ENCODE results near the gene RNF212B. TPM values are rescaled to one million over a fixed set of nuclear protein-coding genes. Genes with fewer than 3 reads are reported as not detected.

RNF212B gene
- total RNA-seq, 2 donors from 2014 or later, result 0.89 TPM; not detected in 1

DNA sequence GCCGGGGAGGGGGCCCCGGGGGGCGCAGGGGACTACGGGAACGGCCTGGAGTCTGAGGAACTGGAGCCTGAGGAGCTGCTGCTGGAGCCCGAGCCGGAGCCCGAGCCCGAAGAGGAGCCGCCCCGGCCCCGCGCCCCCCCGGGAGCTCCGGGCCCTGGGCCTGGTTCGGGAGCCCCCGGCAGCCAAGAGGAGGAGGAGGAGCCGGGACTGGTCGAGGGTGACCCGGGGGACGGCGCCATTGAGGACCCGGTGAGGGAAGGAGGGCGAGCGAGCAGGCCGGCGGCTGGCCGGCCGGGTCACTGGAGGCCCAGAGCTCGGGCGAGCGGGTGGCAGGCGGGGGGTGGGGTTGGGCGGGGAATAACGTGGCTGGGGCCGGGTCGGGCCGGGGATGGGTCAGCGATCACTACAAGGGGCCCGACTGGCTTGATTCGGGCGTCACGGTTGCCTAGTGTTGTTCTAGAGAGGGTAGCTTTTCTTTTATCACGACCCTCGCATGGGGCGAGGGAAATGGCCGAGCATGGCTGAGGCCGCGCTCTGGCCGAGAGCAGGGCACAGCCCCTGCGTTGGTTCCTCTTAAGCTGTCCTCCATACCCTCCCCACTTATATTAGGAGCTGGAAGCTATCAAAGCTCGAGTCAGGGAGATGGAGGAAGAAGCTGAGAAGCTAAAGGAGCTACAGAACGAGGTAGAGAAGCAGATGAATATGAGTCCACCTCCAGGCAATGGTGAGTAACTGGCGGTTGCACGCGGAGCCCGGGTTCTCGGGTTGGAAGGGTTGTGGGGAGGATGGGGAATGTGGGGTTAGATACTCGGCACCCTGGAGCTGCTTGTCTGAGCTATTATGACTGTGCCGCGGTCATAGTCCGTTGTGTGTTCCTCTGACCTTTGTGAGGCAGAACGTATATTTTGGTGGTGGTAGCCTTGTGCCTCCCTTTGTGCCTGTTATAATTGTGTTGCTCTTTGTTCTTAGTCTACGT is 84.1 kb downstream of the RNF212B start:
- Mint-ChIP-seq H3K4me1 (peaks cover 20% of the 10 kb centered on the region), H3K27me3 (no peaks in the 10 kb centered on the region), H3K27ac (peak overlapping the region; percentile 93), H3K36me3 (ENCODE audit: low read depth) (no peaks in the 10 kb centered on the region), H3K4me3 (peak overlapping the region; percentile 91)
- H3K9me3 ChIP-seq (ENCODE audit: control insufficient read depth, low read length, poor library complexity, severe bottlenecking), result no peaks in the 10 kb centered on the region
- ATAC-seq (no peak), DNase-seq (peak in 2 of 3 donors; percentile 20 to 29)

Other genes with a start within 250 kb of the RNF212B start
- 1 to 10 TPM; 9.0 to 9.1 TPM for gene C14orf93, start 227.8 kb upstream of the RNF212B start, total RNA-seq
- 10 to 100 TPM; 17.6 to 19.9 TPM for gene PSMB5, start 203.0 kb upstream of the RNF212B start, total RNA-seq
- gene PSMB11, start 195.7 kb upstream of the RNF212B start, total RNA-seq, result not detected
- 1 to 10 TPM; 1.6 to 1.8 TPM for gene CDH24, start 180.4 kb upstream of the RNF212B start, total RNA-seq
- 100 to 1,000 TPM; 264 to 298 TPM for gene ACIN1, start 142.8 kb upstream of the RNF212B start, total RNA-seq
- gene C14orf119, start 142.4 kb upstream of the RNF212B start, total RNA-seq, result 10 to 100 TPM; 10.5 to 11.6 TPM
- gene CIROP, start 132.9 kb upstream of the RNF212B start, total RNA-seq, result not detected
- gene CEBPE, start 118.7 kb upstream of the RNF212B start, total RNA-seq, result under 1 TPM in 1 of 2 donors, not detected in 1; 0.25 TPM
- 1 to 10 TPM; 2.0 to 2.5 TPM for gene SLC7A8, start 54.3 kb upstream of the RNF212B start, total RNA-seq
- gene HOMEZ, start 48.2 kb downstream of the RNF212B start, total RNA-seq, result 1 to 10 TPM; 4.6 to 5.7 TPM
- 10 to 100 TPM; 30.6 to 33.8 TPM for gene PPP1R3E, start 64.9 kb downstream of the RNF212B start, total RNA-seq
- gene BCL2L2, start 68.9 kb downstream of the RNF212B start, total RNA-seq, result 1 to 10 TPM; 3.5 to 5.0 TPM
- gene PABPN1, start 83.5 kb downstream of the RNF212B start, total RNA-seq, result 100 to 1,000 TPM; 168 to 182 TPM
- gene SLC22A17, start 115.0 kb downstream of the RNF212B start, total RNA-seq, result 10 to 100 TPM in 1 of 2 donors, 1 to 10 TPM in 1; 3.7 to 10.5 TPM
- gene EFS, start 127.2 kb downstream of the RNF212B start, total RNA-seq, result not detected
- gene IL25, start 134.9 kb downstream of the RNF212B start, total RNA-seq, result not detected
- gene CMTM5, start 139.1 kb downstream of the RNF212B start, total RNA-seq, result 10 to 100 TPM in 1 of 2 donors, 1 to 10 TPM in 1; 2.5 to 29.1 TPM
- not detected for gene MYH6, start 170.3 kb downstream of the RNF212B start, total RNA-seq
- gene MYH7, start 197.7 kb downstream of the RNF212B start, total RNA-seq, result not detected
- gene NGDN, start 231.8 kb downstream of the RNF212B start, total RNA-seq, result 100 to 1,000 TPM in 1 of 2 donors, 10 to 100 TPM in 1; 97.6 to 120 TPM